Left ventricle myocardium inferior (tissue), 1 donor: ENCODE data around the gene FCN3. TPM values are rescaled to one million over a fixed set of nuclear protein-coding genes. Genes with fewer than 3 reads are reported as not detected.

Experiments
- DNase-seq: peaks from one replicate; pipeline ENCODE4 v3.0.0-alpha.2; 2020
- H3K27ac ChIP-seq: fragments of 200-600 bp; replicated peaks from 2 replicates; pipeline ENCODE4 v1.8.0; 2021
- H3K27me3 ChIP-seq: fragments of 200-600 bp; 2 replicates; pipeline ENCODE4 v1.8.0; 2021; ENCODE audit warnings: low read depth
- H3K36me3 ChIP-seq: fragments of 200-600 bp; 2 replicates; pipeline ENCODE4 v1.8.0; 2021
- H3K4me1 ChIP-seq: fragments of 200-600 bp; 2 replicates; pipeline ENCODE4 v1.8.0; 2021
- H3K4me3 ChIP-seq: fragments of 200-600 bp; 2 replicates; pipeline ENCODE4 v1.8.0; 2021; ENCODE audit warnings: mild to moderate bottlenecking, moderate library complexity
- H3K9me3 ChIP-seq: fragments of 200-600 bp; replicated peaks from 2 replicates; pipeline ENCODE4 v1.8.0; 2021
- intact Hi-C: fragments of 100-400 bp; cut with micrococcal nuclease; formaldehyde crosslinking; loops from one replicate; pipeline ENCODE4 v1.11.0; 2022
- total RNA-seq: library from RNA; stranded (reverse); fragmentation: NEBNext Ultra II Directional; extraction: Animal tissue kit (Norgen Biotek cat#: 25700); gene quantifications from one replicate; pipeline ENCODE4 v1.2.1, GENCODE V29; 2021
- TF ChIP-seq, protein P1 (sequence below): fragments of 200-600 bp; IDR thresholded peaks from 2 replicates; pipeline ENCODE4 v1.8.0; 2021; ENCODE audit warnings: antibody characterized with exemption, mild to moderate bottlenecking, borderline replicate concordance
- donor health status: DM: no; HTN: yes; CAD: no; lungs with severe emphysema.

The FCN3 gene
- total RNA-seq, 1 donor from 2014 or later: 27.3 TPM

DNA sequence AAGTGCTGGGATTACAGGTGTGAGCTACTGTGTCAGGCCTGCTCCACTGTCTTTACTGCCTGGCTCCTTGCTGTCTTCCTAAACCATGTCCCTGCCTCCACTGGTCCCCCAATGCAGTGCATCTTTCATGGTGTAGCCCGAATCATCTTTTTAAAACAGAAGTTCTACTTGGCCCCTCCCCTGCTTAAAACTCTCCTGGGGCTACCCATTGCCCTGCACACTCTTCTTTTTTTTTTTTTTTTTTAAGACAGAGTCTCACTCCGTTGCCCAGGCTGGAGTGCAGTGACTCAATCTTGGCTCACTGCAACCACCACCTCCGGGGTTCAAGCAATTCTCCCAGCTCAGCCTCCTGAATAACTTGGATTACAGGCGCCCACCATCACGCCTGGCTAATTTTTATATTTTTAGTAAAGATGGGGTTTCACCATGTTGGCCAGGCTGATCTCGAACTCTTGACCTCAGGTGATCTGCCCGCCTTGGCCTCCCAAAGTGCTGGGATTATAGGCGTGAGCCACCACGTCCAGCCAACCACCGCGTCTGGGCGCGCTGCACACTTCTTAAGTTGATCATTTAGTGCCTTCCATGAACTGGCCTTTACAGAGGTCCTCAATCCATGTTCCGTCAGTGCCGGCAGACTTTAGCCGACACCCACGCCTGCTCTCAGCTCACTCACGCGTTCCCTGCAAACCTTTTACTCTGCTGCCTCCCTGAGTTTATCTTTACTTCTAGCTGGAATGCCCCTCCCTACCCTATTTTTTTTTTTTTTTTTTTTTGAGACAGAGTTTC is 2.4 kb downstream of the FCN3 start:
- no peaks in the 10 kb centered on the region for H3K27me3 ChIP-seq
- no peak overlapping the region for H3K4me3 ChIP-seq
- H3K36me3 ChIP-seq: no peaks in the 10 kb centered on the region
- TF ChIP-seq, protein P1, sequence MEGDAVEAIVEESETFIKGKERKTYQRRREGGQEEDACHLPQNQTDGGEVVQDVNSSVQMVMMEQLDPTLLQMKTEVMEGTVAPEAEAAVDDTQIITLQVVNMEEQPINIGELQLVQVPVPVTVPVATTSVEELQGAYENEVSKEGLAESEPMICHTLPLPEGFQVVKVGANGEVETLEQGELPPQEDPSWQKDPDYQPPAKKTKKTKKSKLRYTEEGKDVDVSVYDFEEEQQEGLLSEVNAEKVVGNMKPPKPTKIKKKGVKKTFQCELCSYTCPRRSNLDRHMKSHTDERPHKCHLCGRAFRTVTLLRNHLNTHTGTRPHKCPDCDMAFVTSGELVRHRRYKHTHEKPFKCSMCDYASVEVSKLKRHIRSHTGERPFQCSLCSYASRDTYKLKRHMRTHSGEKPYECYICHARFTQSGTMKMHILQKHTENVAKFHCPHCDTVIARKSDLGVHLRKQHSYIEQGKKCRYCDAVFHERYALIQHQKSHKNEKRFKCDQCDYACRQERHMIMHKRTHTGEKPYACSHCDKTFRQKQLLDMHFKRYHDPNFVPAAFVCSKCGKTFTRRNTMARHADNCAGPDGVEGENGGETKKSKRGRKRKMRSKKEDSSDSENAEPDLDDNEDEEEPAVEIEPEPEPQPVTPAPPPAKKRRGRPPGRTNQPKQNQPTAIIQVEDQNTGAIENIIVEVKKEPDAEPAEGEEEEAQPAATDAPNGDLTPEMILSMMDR: no peak
- H3K9me3 ChIP-seq: no peaks in the 10 kb centered on the region
- H3K27ac ChIP-seq: peak overlapping the region; percentile 71
- no peak for DNase-seq
- intact Hi-C loops: no loop called here
- H3K4me1 ChIP-seq: peaks cover 50% of the 10 kb centered on the region

DNA sequence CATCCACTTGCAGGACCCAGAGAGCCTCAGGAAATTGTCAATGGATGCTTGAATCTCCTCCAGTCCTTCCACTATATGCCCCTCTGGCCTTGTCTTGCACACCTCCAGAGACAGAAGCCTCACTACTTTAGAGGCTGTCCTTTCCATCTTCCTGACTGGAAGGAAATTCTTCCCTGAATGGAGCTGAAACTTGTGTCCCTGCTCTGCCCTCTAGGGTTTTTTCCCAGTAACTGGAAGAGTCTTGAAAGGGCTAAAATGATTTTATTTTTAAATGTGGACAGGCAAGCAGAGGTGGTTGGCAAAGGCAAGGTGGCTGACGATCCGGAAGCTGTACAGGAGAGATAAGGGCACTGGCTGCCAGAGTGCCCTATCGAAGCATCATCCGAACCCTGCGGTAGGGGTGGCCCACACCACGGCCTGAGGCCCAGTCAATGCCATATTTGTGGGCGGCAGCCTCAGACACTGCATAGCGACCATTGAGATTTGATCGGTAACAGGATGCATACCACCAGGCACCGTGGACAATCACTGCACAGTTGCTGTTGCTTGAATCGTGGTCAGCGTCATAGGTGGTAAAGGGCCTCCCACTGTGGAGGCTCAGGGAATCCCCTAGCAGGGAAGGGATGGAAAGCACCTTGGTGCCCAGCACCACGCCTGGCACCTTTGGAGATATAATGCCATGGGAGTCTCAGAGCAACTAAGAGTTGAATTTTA is 5.6 kb downstream of the FCN3 start:
- DNase-seq: no peak
- Histone ChIP-seq H3K36me3 (peaks cover 11% of the 10 kb centered on the region), H3K27me3 (no peaks in the 10 kb centered on the region), H3K4me3 (no peak overlapping the region), H3K9me3 (no peaks in the 10 kb centered on the region), H3K27ac (peak overlapping the region; percentile 100), H3K4me1 (peaks cover 51% of the 10 kb centered on the region)
- intact Hi-C loops: no loop called here
- TF ChIP-seq, protein P1: peak; percentile 33

DNA sequence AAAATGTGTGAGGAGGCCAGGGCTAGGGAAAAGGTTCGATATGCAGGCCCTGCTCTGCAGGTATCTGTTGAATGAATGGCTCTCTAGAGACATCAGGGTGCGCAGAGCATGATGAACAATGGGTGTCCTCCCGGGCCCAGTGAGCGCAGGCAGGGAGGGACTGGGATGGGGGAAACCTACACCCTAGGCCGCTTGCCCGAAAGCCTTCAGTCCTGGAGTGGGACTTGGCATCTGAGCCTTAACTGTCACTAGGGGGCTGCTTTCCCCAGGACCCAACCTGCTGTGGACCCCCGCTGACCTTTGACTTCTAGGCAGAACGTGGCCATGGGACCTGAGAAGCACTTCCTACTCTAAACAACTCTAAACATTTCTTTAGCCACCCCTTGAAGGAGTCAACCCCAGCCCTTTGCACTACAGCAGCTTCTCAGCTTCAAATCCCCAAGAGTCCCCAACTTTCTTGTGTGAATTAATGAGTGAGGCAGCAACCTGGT is 7.4 kb downstream of the FCN3 start:
- Histone ChIP-seq H3K27me3 (no peaks in the 10 kb centered on the region), H3K36me3 (peaks cover 30% of the 10 kb centered on the region), H3K4me3 (peak overlapping the region; percentile 91), H3K27ac (peak overlapping the region; percentile 100), H3K9me3 (no peaks in the 10 kb centered on the region), H3K4me1 (peaks cover 56% of the 10 kb centered on the region)
- DNase-seq: no peak
- TF ChIP-seq, protein P1: no peak
- intact Hi-C loops: no loop called here

DNA sequence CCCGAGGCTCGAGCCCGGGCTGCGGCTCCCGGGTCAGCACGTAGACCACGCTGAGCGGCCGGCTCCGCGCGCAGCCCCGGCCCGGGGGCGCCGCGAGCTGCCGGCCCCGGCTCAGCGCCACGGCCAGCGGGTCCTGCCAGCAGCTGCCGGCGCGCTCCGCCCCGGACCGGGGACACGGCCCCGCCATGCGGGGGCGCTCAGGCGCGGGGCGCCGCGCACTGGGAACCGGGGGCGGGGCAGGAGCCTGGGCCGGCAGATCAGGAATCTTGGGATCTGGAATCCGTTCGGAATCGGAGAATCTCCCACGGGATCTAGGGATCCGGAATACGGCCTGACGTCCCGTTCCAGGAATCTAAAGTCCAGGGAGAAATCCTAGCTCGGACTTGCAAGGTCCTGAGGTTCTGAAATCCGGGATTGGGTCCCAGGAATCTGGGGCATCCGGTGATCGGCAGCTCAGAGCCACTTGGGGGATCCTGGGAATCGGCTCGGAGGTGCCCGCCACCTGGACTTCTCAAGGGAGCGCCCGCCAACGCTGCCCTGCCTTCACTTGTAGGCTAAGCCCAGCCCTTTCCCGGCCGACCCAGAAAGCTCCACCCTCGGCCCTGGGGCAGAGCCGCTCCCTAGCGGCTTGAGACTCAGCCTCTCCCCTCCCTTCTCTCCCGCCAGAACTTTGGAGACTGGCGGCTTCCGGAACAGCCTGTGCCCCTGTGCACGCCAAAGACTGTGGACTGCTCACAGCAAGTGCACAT is 8.0 kb downstream of the FCN3 start, which contains the start of gene MAP3K6:
MAP3K6 (minus strand) TSS at position 551 of the 749 bp plus-strand sequence; CDS start at position 187, 364 bp downstream.
- peaks cover 56% of the 10 kb centered on the region for H3K4me1 ChIP-seq

DNA sequence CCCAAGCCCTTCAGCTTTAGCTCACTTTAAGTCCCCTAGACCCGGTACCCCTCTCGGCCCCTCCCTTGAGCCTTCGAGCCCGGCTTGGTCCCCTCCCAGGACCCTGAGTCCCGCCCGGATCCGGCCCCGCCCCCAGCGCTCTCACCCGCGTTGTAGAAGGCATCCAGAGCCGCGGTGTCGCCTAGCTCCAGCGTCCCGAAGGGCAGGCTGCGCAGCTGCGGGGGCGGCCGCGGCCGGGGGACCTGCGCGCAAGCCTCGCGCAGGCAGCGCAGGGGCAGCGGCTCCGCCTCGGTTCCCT is 8.6 kb downstream of the FCN3 start:
- intact Hi-C loops: no loop called here
- DNase-seq: peak; percentile 94
- H3K9me3 ChIP-seq: no peaks in the 10 kb centered on the region
- H3K27me3 ChIP-seq: no peaks in the 10 kb centered on the region
- peak overlapping the region; percentile 100 for H3K27ac ChIP-seq
- TF ChIP-seq, protein P1: no peak
- peak overlapping the region; percentile 91 for H3K4me3 ChIP-seq
- H3K4me1 ChIP-seq: peaks cover 56% of the 10 kb centered on the region
- H3K36me3 ChIP-seq: peaks cover 41% of the 10 kb centered on the region

More for the DNA sequence above, 8.0 kb downstream of the FCN3 start, which contains the start of gene MAP3K6:
- no peaks in the 10 kb centered on the region for H3K27me3 ChIP-seq
- H3K4me3 ChIP-seq: peak within 1 kb of the TSS; percentile 91
- intact Hi-C loops: no loop called here
- no peaks in the 10 kb centered on the region for H3K9me3 ChIP-seq
- DNase-seq: peak; percentile 94
- H3K27ac ChIP-seq: peak within 1 kb of the TSS; percentile 100
- TF ChIP-seq, protein P1: peak; percentile 46
- peaks cover 36% of the 10 kb centered on the region for H3K36me3 ChIP-seq
